AG04449 (cell line): ENCODE data around the gene CAMTA1.

Experiments used
- CTCF ChIA-PET: fragments of 350-600 bp; formaldehyde crosslinking; extraction: SDS; loops from one replicate; lab custom pipeline; 2021; ENCODE audit warnings: antibody characterized with exemption; lab: Yijun Ruan, JAX
- POLR2A ChIA-PET: fragments of 400-600, 350-600 bp; formaldehyde crosslinking; extraction: SDS; loops from one replicate; lab custom pipeline; 2020; ENCODE audit warnings: antibody characterized with exemption, inconsistent platforms; lab: Yijun Ruan, JAX
- DNase-seq: peaks from one replicate; pipeline ENCODE4 v3.0.0-alpha.2; 2010; ENCODE audit warnings: low read depth, low spot score
- H3K4me3 ChIP-seq: 2 replicates; pipeline ENCODE4 v1.5.1; 2011; ENCODE audit warnings: low read depth, mild to moderate bottlenecking, control low read depth, low read length
- CTCF ChIP-seq: IDR thresholded peaks from one replicate; pipeline ENCODE4 v1.5.1; 2011; ENCODE audit warnings: mild to moderate bottlenecking, moderate library complexity, low read length, control low read depth, inconsistent platforms; ENCODE audit not compliant: insufficient read depth; ENCODE audit errors: missing control alignments

CAMTA1 gene

GRCh38 chr1:6984986-6985385 lies 199.7 kb downstream of the CAMTA1 start:
- ChIA-PET CTCF (no interaction called here), POLR2A (no interaction called here)
- H3K4me3 ChIP-seq = no peak overlapping the region
- no peak for DNase-seq
- TF ChIP-seq CTCF = no peak

GRCh38 chr1:6985549-6986276 lies 200.5 kb downstream of the CAMTA1 start:
- CTCF ChIA-PET = interaction anchor here (0.8 kb wide), 1 partner anchor 682 kb away, joined by 3 read pairs; no protein-coding TSS in a partner anchor
- no peak overlapping the region for H3K4me3 ChIP-seq
- POLR2A ChIA-PET = no interaction called here
- TF ChIP-seq CTCF = no peak
- DNase-seq = no peak

- no peak for TF ChIP-seq CTCF
- no peak overlapping the region for H3K4me3 ChIP-seq
- DNase-seq = no peak
- ChIA-PET POLR2A (no interaction called here), CTCF (interaction anchor here (0.8 kb wide), 1 partner anchor 682 kb away, joined by 3 read pairs; no protein-coding TSS in a partner anchor)
These were observed 201.0 kb downstream of the CAMTA1 start for GRCh38 chr1:6986281-6986680.

- POLR2A ChIA-PET = no interaction called here
- TF ChIP-seq CTCF = no peak
- no peak for DNase-seq
- CTCF ChIA-PET = no interaction called here
- H3K4me3 ChIP-seq = no peak overlapping the region
These were observed 202.7 kb downstream of the CAMTA1 start for GRCh38 chr1:6987940-6988339.

- POLR2A ChIA-PET = no interaction called here
- H3K4me3 ChIP-seq = no peak overlapping the region
- CTCF ChIA-PET = no interaction called here
- DNase-seq = no peak
- TF ChIP-seq CTCF = no peak
These were observed 203.5 kb downstream of the CAMTA1 start for GRCh38 chr1:6988796-6989195.

- no peak overlapping the region for H3K4me3 ChIP-seq
- DNase-seq = no peak
- POLR2A ChIA-PET = no interaction called here
- no peak for TF ChIP-seq CTCF
- CTCF ChIA-PET = interaction anchor here (1.2 kb wide), 1 partner anchor 678 kb away, joined by 3 read pairs; no protein-coding TSS in a partner anchor
These were observed 204.2 kb downstream of the CAMTA1 start for GRCh38 chr1:6989212-6990159.
